Measurements from ENCODE around the gene HOXC13. TPM values are rescaled to one million over a fixed set of nuclear protein-coding genes. Genes with fewer than 3 reads are reported as not detected.

The HOXC13 gene
- polyA plus RNA-seq, 1 donor (not counting 4 experiments of a cell fraction or from before 2014, with no cell fraction given) = 4.8 TPM

DNA sequence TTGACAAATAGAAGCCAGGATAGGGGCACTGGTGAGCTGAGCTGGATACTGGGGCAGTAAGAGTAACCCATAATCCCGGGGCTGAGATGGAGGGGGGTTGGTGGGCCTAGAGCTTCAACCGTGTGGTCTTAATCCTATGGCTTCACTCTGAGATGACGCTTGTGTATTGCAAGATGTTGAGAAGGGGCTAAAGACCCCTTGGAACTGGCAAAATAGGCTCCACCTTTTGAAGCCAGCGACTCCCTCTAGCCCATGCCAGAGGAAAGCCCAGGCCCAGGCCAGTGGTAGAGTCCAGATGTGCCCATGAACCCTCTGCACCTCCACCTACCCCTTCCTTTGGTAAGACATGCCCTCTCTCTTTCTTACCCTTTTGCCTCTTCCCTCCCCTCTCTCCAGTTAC lies 20.7 kb downstream of the HOXC13 start:
- dilution Hi-C loops (cut with MboI; ENCODE audit: extremely low pct_ligation_motif_present, low sequenced_read_pairs) = no loop called here
- H3K9ac ChIP-seq (ENCODE audit: control insufficient read depth, extremely low read depth, insufficient read depth, low read length) = no peak overlapping the region
- TF ChIP-seq, protein P1, sequence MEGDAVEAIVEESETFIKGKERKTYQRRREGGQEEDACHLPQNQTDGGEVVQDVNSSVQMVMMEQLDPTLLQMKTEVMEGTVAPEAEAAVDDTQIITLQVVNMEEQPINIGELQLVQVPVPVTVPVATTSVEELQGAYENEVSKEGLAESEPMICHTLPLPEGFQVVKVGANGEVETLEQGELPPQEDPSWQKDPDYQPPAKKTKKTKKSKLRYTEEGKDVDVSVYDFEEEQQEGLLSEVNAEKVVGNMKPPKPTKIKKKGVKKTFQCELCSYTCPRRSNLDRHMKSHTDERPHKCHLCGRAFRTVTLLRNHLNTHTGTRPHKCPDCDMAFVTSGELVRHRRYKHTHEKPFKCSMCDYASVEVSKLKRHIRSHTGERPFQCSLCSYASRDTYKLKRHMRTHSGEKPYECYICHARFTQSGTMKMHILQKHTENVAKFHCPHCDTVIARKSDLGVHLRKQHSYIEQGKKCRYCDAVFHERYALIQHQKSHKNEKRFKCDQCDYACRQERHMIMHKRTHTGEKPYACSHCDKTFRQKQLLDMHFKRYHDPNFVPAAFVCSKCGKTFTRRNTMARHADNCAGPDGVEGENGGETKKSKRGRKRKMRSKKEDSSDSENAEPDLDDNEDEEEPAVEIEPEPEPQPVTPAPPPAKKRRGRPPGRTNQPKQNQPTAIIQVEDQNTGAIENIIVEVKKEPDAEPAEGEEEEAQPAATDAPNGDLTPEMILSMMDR (optimal IDR thresholded peaks at IDR 0.05 in 1 of 3, IDR thresholded peaks at IDR 0.05 in 1 of 3, conservative IDR thresholded peaks at IDR 0.05 in 1 of 3; ENCODE audit: extremely low read depth in 1 of 3, insufficient read depth in 2 of 3, low read length in 3 of 3) = no peak
- no peak for TF ChIP-seq EZH2 (IDR thresholded peaks at IDR 0.05; ENCODE audit: low read length)

DNA sequence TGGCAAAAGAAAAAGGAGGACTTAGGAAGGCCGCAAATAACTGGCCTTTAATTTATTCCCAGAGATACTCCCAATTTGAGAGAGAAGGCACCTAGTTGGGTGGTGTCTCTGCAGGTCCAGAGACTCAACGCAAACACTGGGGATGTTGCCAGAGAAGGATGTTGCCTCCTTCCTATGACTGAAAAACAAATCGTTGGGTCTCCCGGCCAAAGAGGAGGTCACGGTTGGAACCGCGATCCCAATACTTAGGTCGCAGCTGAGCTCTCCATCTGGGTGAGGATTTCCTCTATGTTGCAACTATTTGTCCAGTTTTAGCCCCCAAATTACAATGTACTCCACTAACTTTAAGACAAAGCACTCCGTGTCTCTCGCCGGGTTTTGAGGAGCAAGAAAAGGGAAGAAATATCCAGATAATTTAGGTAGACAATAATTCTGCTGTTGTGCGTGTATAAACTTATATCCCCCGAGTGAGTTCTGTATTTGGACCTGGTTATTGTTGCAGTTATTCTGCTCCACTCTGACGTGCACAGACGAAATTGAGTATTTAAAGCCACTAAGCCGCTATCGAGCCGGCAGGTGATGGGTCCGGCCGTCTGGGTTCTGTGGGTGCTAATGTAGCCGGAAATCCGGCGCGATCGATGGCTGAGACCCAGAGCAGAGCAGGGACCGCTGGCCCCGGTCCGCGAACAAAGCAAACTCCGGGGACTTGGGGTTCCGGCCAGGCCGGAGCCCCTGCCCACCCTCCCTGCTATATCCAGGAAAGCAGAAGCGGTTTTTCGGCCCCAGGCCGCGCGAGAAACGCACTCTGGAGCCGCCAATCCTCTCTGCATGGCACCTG lies 21.8 kb downstream of the HOXC13 start:
- Histone ChIP-seq H3K27me3 (ENCODE audit: control insufficient read depth, extremely low read depth, insufficient read depth, low read length) (peaks cover 47% of the 10 kb centered on the region), H3K79me2 (ENCODE audit: control insufficient read depth, insufficient read depth, low read length) (no peaks in the 10 kb centered on the region), H3K4me2 (ENCODE audit: control insufficient read depth, extremely low read depth, insufficient read depth, low read depth, low read length) (no peak overlapping the region), H3K4me1 (ENCODE audit: control insufficient read depth, extremely low read depth, insufficient read depth, low read length) (peaks cover 14% of the 10 kb centered on the region), H3K9me1 (ENCODE audit: control insufficient read depth, extremely low read depth, insufficient read depth, low read length) (no peaks in the 10 kb centered on the region), H2AFZ (ENCODE audit: control insufficient read depth, low read length) (no peak overlapping the region), H3K9me3 (ENCODE audit: control insufficient read depth, low read depth, low read length) (no peaks in the 10 kb centered on the region), H3K36me3 (ENCODE audit: control insufficient read depth in 2 of 2, extremely low read depth in 1 of 2, insufficient read depth in 2 of 2, low read length in 2 of 2) (peaks cover 0 to 2% of the 10 kb centered on the region in 2 experiments), H4K20me1 (ENCODE audit: control insufficient read depth, extremely low read depth, insufficient read depth, low read length) (no peaks in the 10 kb centered on the region), H3K9ac (ENCODE audit: control insufficient read depth, extremely low read depth, insufficient read depth, low read length) (no peak overlapping the region), H3K27ac (ENCODE audit: control insufficient read depth, insufficient read depth, low read length) (no peak overlapping the region), H3K4me3 (ENCODE audit: control insufficient read depth in 2 of 3, extremely low read depth in 1 of 3, insufficient read depth in 2 of 3, low read depth in 1 of 3, low read length in 3 of 3) (no peak overlapping the region)
- no peak for TF ChIP-seq EZH2 (IDR thresholded peaks at IDR 0.05; ENCODE audit: low read length)
- TF ChIP-seq, protein P1 (optimal IDR thresholded peaks at IDR 0.05 in 1 of 3, IDR thresholded peaks at IDR 0.05 in 1 of 3, conservative IDR thresholded peaks at IDR 0.05 in 1 of 3; ENCODE audit: extremely low read depth in 1 of 3, insufficient read depth in 2 of 3, low read length in 3 of 3) = no peak
- FAIRE-seq (no peak), DNase-seq (ENCODE audit: low read depth, low spot score) (no peak)
- dilution Hi-C loops (cut with MboI; ENCODE audit: extremely low pct_ligation_motif_present, low sequenced_read_pairs) = no loop called here

More for the DNA sequence above, 20.7 kb downstream of the HOXC13 start:
- Histone ChIP-seq H3K27me3 (ENCODE audit: control insufficient read depth, extremely low read depth, insufficient read depth, low read length) (peaks cover 58% of the 10 kb centered on the region), H4K20me1 (ENCODE audit: control insufficient read depth, extremely low read depth, insufficient read depth, low read length) (no peaks in the 10 kb centered on the region), H3K9me1 (ENCODE audit: control insufficient read depth, extremely low read depth, insufficient read depth, low read length) (no peaks in the 10 kb centered on the region), H3K4me2 (ENCODE audit: control insufficient read depth, extremely low read depth, insufficient read depth, low read depth, low read length) (no peak overlapping the region), H3K4me1 (ENCODE audit: control insufficient read depth, extremely low read depth, insufficient read depth, low read length) (peaks cover 21% of the 10 kb centered on the region), H3K27ac (ENCODE audit: control insufficient read depth, insufficient read depth, low read length) (no peak overlapping the region), H2AFZ (ENCODE audit: control insufficient read depth, low read length) (no peak overlapping the region), H3K79me2 (ENCODE audit: control insufficient read depth, insufficient read depth, low read length) (no peaks in the 10 kb centered on the region), H3K36me3 (ENCODE audit: control insufficient read depth in 2 of 2, extremely low read depth in 1 of 2, insufficient read depth in 2 of 2, low read length in 2 of 2) (no peaks in the 10 kb centered on the region), H3K4me3 (ENCODE audit: control insufficient read depth in 2 of 3, extremely low read depth in 1 of 3, insufficient read depth in 2 of 3, low read depth in 1 of 3, low read length in 3 of 3) (no peak overlapping the region), H3K9me3 (ENCODE audit: control insufficient read depth, low read depth, low read length) (no peaks in the 10 kb centered on the region)
- DNase-seq (ENCODE audit: low read depth, low spot score) = no peak
- no peak for FAIRE-seq

Measured in keratinocyte (primary cell).